8988T (cell line): ENCODE data around the gene SFT2D2.
"Not testable (repeated sequence)": the region's sequence is repeated elsewhere in the genome, so short reads cannot be mapped to it uniquely, and the experiment has no call there.

ENCODE experiments used
- DNase-seq: peaks from one replicate; pipeline ENCODE4 v3.0.0; 2011

The SFT2D2 gene

DNA sequence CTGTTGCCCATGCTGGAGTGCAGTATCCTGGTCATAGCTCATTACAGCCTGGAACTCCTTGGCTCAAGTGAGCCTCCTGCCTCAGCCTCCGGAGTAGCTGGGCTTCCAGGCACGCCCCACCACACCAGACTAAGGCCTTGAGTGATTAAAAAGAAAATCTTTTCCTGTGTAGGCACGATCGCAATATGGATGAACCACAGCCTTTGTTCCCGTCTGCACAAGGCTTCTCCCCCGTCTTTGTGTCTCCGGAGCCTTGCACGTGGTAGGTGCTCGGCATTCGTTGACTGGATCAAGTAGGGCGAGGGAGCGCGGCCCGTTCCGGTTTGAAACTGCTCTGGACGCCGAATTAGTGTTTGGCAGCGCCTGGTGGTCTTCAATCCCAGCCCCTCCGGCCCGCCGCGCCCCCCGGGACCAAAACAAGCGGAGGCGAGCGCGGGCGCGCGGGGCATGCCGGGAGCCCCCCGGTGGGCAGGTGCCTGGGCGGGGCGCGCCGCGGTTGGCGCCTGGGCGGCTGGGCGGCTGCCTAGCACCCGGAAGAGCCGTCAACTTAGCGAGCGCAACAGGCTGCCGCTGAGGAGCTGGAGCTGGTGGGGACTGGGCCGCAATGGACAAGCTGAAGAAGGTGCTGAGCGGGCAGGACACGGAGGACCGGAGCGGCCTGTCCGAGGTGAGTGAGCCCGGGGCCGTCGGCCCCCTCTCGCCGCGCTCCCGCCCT is at the start of gene SFT2D2:
TSS of gene SFT2D2 (plus strand) at position 529 of the 715 bp plus-strand sequence. CDS start at position 605, 76 bp downstream.
- DNase-seq = peak; percentile 77

DNA sequence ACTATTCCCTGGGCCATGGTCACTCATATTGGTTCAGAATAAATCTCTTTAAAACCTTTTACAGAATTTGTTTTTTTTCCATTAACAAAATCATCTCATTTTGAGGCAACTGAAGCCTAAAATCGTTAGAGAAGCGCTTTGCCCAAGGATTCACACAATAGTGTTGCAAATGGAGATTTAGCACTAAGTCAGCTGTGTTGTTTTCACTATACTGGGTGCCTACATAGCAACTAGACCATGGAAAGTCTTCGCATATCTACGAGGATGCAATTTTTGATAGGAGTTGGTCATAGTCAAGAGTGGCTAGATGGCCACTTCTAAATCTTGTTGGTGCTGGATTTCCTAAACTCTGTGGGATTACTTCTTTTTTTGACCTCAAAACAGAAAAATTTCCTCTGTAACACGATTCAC is 47.6 kb upstream of the SFT2D2 start:
- no peak for DNase-seq

GRCh38 chr1:168178638-168179437 is 47.0 kb upstream of the SFT2D2 start, which contains the start of gene TIPRL:
Gene TIPRL (plus strand): TSS chr1:168178962. CDS start chr1:168179078, 116 bp downstream.
- DNase-seq = peak; percentile 59

- no peak for DNase-seq
Measured at GRCh38 chr1:168179438-168180147, 46.2 kb upstream of the SFT2D2 start.

DNA sequence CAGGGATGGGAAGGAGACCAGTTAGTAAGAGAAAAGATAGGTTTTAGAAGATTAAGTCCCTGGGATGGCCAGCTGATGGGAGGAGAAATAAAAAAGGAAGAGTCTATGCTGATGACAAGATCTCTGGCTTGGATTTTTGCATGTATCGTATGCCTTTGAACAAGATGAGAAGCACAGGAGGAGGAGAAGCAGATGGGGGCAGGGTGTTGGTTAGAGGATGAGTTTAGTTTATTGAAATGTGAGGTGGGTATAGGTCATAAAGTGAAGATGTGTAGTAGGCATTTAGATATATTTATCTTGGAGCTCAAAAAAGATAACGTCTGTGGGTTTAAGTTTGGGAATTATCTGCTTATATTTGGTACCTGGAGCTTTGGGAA is 45.7 kb upstream of the SFT2D2 start:
- DNase-seq = no peak

GRCh38 chr1:168181063-168181720 is 44.6 kb upstream of the SFT2D2 start:
- not testable (repeated sequence) for DNase-seq

DNA sequence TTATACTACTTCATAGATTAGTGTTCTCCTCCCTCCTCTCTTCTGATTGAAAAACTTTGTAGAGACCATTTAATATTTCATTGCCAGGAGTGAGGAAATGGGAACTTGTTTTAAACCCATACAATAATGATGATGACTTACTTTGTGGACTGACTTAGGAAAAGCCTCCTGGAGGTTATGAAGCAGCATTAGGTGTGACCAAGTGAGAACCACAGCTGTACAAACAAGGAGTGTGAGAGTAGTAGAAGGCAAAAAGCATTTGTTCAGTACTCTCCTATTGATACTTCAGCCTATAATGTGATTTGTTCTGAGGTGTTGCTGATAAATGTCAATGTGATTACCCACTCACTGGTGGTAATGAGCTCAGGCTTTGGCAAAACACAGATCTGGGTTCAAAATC is 38.6 kb upstream of the SFT2D2 start:
- DNase-seq = no peak

DNA sequence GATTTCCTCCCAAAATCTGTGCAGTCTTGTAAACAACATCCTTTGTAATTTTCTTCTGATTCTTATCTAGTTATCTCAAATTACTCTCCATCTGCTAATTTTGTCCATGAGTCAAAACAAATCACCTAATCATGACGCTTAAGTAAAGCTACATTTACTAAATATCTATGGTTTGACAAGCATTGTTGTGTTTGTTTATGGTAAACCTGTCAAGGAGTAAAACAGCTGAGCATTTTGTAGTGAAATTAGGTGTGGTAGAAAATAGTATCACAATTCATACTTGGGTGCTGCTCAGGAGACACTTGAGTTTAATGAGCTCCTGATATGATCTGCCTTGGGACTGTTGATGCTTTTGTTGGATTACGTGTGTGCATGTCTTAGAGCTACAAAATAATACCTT is 35.4 kb upstream of the SFT2D2 start:
- DNase-seq = no peak

GRCh38 chr1:168195199-168196135 is 30.3 kb upstream of the SFT2D2 start:
- no peak for DNase-seq

DNA sequence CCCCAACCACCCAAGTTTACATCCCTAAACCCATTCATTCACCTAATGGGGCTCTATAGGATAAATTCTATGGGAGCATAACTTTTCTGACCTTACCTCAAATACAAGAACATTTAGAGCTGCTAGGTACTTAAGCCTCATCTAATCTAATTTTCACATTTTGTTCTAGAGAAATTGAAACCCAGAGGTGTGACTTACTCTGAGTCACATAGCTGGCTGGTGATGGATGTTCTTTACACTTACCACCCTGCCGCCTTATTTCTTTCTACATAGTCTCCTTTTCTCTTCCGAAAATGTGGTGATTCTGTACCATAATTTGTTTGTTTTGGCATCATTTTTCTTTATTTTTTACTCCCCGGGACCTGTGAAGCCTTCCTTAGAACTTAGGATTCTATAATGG is 26.7 kb upstream of the SFT2D2 start:
- DNase-seq = no peak

DNA sequence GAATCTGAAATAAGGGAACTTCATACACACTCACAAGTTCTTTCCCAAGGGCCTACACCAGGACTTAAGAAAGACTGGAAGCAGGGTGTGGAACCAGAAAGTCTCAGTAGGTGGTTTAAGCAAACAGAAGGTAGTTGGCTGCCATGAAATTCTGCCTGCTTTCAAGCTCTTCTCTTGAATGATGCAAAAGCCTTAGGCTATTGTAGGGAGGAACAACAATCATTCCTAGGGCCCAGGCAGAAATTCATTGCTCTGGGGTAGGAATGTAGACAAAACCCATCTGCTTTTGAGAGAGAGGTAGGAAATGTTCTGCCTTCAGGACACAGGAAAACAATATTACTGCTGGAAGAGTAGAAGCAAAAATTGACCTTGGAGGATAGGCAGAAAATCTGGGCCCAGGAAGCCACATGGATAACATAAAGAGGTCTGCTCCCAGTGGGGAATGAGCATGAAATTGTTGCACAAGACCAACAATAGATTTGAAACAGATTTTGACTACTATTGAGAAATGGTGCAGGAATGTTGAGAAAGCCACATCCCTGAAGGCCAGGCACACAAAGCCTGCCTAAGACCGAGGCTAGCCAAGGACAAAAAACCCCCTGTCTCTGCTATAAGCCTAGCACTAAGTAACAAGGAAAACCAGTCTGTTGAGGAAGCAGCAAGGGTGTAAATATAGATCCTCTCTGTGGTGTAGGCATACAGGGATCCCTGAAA is 22.7 kb upstream of the SFT2D2 start:
- DNase-seq = no peak

- DNase-seq = no peak
Measured at GRCh38 chr1:168206111-168206510, 19.7 kb upstream of the SFT2D2 start.

GRCh38 chr1:168207673-168208072 is 18.1 kb upstream of the SFT2D2 start:
- DNase-seq = not testable (repeated sequence)

- DNase-seq = no peak
Measured at GRCh38 chr1:168210312-168210711, 15.5 kb upstream of the SFT2D2 start.

DNA sequence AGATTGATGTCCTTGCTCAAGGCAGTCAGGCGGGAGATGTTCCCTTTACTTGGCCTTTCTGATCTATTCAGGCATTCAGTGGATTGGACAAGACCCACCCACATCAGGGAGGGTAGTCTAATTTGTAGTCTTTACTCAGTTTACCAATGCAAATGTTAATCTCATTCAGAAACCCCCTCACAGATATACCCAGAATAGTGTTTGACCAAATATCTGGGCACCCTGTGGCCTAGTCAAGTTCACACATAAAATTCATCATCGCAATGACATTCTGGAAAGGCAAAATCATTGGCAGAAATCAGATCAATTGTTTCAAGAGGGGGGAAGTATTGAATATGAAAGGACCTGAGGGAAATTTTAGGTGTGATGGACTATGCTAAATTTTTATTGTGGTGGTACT is 12.5 kb upstream of the SFT2D2 start:
- DNase-seq = no peak

DNA sequence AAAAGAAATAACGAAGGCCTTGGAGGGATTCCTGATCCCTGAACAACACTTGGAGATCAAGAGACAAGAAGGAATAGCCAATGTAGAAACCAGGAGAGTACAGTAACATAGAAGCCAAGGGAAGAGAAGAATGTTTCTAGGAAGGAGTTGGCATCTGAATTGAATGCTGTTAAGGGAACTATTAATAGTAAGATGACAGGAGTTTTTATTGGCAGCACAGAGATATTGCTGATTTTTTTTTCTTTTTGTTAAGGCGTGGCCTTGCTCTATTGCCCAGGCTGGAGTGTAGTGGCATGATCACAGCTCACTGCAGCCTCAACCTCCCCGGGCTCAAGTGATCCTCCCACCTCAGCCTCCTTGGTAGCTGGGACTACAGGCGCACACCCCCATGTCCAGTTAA is 9.6 kb upstream of the SFT2D2 start:
- no peak for DNase-seq

DNA sequence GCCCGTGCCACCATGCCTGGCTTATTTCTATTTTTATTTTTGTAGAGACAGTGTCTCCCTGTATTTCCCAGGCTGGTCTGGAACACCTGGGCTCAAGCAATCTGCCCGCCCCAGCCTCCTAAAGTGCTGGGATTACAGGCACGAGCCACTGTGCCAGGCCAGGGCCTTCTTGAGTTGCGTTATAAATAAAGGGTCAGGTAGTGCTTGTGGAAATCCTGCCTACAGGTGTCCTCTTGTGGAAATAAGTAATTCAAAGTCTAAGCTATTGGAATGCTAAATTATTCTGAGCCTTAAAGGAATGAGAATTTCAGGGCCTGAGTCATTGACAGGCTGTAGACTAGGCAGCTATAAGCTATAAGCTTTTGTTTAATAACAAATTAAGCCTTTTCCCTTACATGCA is 8.1 kb upstream of the SFT2D2 start:
- DNase-seq = no peak

DNA sequence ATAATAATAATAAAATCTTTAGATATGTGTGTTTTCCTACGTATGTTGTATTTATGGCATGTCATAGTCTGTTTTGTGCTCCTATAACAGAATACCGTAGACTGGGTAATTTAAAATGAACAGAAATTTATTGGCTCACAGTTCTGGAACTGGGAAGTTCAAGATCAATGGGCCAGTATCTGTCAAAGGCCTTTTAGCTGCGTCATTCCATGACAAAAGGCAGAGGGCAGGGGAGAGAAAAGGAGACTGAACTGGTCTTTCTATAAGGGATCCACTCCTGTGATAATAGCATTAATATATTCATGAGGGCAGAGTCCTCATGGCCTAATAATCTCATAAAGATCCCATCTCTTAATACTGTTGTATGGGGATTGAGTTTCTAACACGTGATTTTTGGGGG is 7.1 kb upstream of the SFT2D2 start:
- no peak for DNase-seq

DNA sequence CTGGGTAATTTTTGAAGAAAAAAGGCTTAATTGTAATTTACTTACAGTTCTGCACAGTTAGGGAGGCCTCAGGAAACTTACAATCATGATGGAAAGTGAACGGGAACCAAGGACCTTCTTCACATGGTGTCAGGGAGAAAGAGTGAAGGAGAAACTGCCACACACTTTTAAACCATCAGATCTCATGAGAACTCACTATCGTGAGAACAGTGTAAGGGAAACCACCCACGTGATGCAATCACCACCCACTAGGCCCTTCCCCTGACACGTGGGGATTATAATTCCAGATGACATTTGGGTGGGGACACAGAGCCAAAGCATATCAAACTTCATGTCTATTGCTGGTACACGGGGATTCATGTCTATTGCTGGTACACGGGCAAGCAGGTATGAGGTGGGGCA is 5.3 kb upstream of the SFT2D2 start:
- DNase-seq = no peak

- no peak for DNase-seq
Measured at GRCh38 chr1:168221275-168221674, 4.5 kb upstream of the SFT2D2 start.

DNA sequence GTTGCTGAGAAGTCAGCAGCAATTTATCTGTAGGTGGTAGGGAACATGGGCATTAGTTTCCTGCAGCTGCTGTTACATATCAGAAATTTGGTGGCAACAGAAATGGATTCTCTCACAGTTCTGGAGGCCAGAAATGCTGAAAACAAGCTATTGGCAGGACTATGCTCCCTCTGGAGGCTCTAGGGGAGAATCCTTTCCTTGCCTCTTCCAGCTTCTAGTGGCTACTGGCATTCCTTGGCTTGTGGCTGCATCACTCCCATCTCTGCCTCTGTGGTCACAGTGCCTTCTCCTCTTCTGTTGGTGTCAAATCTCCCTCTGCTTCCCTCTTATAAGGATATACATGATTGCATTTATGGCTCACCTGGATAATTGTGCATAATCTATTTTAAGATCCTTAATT is 2.5 kb upstream of the SFT2D2 start:
- no peak for DNase-seq
